ENCODE results near the gene PAFAH1B1.

- TF ChIP-seq CTCF (IDR thresholded peaks at IDR 0.05; ENCODE audit: low read depth, low read length, poor library complexity, severe bottlenecking), result no peak
- no peak for TF ChIP-seq EZH2phosphoT487 (IDR thresholded peaks at IDR 0.05; ENCODE audit: borderline replicate concordance, low read length)
Observed at GRCh38 chr17:2705263-2705662, 111.8 kb downstream of the PAFAH1B1 start.

All from DOHH2 (cell line).